Mesothelial cell of epicardium (in vitro differentiated cells): ENCODE data around the gene BUB1B. TPM values are rescaled to one million over a fixed set of nuclear protein-coding genes. Genes with fewer than 3 reads are reported as not detected.

Experiments used
- DNase-seq, 2 experiments: peaks; one replicate each; pipeline ENCODE4 v3.0.0; 2021; ENCODE audit warnings: low spot score in 2 of 2; ENCODE audit not compliant: unreplicated experiment in 2 of 2
- H3K27ac Mint-ChIP-seq: 2 replicates; pipeline ENCODE4 v1.8.0; 2021; ENCODE audit warnings: mixed read lengths
- H3K27me3 Mint-ChIP-seq: 2 replicates; pipeline ENCODE4 v1.8.0; 2021; ENCODE audit warnings: low read depth, mixed read lengths
- H3K36me3 Mint-ChIP-seq: 2 replicates; pipeline ENCODE4 v1.8.0; 2021; ENCODE audit warnings: mixed read lengths
- H3K4me1 Mint-ChIP-seq: 2 replicates; pipeline ENCODE4 v1.8.0; 2021; ENCODE audit warnings: mixed read lengths
- H3K4me3 Mint-ChIP-seq: 2 replicates; pipeline ENCODE4 v1.8.0; 2021; ENCODE audit warnings: mild to moderate bottlenecking, moderate library complexity, mixed read lengths
- H3K9me3 Mint-ChIP-seq: 2 replicates; pipeline ENCODE4 v1.8.0; 2021; ENCODE audit warnings: mixed read lengths
- total RNA-seq: library from RNA; stranded (reverse); gene quantifications from 3 replicates; pipeline ENCODE4 v1.2.1, GENCODE V29; 2021
- TF ChIP-seq, protein P1 (sequence below): fragments of 200-600 bp; sonication (generic); IDR thresholded peaks from one replicate; pipeline ENCODE4 v1.5.0; 2021; ENCODE audit warnings: antibody characterized with exemption; ENCODE audit not compliant: unreplicated experiment

Gene BUB1B
- total RNA-seq, 1 donor from 2014 or later: 35.5 TPM

GRCh38 chr15:40233727-40234577 is 73.1 kb downstream of the BUB1B start:
- H3K4me3 Mint-ChIP-seq: no peak overlapping the region
- H3K36me3 Mint-ChIP-seq: peaks cover 4% of the 10 kb centered on the region
- H3K27me3 Mint-ChIP-seq: peaks cover 4% of the 10 kb centered on the region
- peaks cover 4% of the 10 kb centered on the region for H3K4me1 Mint-ChIP-seq
- no peak for DNase-seq
- TF ChIP-seq, protein P1, sequence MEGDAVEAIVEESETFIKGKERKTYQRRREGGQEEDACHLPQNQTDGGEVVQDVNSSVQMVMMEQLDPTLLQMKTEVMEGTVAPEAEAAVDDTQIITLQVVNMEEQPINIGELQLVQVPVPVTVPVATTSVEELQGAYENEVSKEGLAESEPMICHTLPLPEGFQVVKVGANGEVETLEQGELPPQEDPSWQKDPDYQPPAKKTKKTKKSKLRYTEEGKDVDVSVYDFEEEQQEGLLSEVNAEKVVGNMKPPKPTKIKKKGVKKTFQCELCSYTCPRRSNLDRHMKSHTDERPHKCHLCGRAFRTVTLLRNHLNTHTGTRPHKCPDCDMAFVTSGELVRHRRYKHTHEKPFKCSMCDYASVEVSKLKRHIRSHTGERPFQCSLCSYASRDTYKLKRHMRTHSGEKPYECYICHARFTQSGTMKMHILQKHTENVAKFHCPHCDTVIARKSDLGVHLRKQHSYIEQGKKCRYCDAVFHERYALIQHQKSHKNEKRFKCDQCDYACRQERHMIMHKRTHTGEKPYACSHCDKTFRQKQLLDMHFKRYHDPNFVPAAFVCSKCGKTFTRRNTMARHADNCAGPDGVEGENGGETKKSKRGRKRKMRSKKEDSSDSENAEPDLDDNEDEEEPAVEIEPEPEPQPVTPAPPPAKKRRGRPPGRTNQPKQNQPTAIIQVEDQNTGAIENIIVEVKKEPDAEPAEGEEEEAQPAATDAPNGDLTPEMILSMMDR: no peak
- H3K9me3 Mint-ChIP-seq: no peaks in the 10 kb centered on the region
- no peak overlapping the region for H3K27ac Mint-ChIP-seq

DNA sequence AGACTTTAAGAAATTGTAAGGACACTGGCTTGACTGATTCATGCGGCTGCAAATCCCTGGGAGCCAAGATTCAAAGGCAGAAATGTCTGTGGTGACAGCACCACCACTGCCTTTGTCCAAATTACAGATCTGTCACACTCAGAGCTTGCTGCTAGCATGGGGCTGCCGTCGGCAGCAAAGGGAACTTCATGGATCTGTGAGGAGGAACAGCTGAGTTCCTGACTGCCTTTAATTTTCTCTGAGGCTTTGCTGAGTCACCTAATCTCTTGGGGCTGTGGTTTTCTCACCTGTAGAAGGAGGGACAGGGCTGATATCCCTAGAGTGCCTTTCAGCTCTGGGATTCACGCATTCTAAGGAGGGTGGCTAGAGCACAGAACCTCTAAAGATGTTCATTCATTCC is 73.9 kb downstream of the BUB1B start:
- Mint-ChIP-seq H3K27ac (no peak overlapping the region), H3K9me3 (no peaks in the 10 kb centered on the region), H3K36me3 (peaks cover 1% of the 10 kb centered on the region), H3K4me1 (peaks cover 11% of the 10 kb centered on the region), H3K27me3 (peaks cover 4% of the 10 kb centered on the region), H3K4me3 (no peak overlapping the region)
- TF ChIP-seq, protein P1: no peak
- DNase-seq: no peak

DNA sequence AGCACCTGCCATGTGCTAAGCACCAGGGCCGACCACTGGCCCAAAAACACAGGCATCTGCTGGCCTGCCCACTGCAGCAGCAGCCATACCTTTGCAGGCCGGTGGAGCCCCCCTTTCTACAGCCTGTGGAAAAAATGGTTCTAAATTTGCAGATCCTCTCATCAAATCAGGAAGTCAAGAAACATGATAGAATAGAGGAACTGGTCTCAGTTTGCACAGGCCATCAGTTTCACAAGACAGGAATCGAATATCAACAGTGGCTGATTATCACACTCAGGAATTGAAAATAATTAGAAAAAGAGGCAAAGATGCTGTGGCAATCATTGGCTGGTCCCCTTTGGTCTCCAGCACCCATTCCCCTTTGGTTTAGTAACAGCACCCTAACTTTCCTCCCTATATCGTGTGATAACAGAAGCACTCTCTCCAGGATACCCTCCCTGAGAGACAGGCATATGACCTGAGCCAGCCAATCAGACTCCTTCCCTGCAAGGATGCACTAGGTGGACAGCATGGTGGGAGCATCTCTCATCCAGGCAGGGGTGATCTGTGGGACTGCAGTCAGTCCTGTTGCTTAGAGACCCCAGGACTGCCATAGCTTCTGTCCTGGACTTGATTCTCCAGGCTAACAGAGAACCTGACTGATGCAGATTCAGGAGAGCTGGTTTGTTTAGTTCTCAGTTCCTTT is 74.5 kb downstream of the BUB1B start:
- Mint-ChIP-seq H3K4me1 (peaks cover 16% of the 10 kb centered on the region), H3K36me3 (no peaks in the 10 kb centered on the region), H3K9me3 (no peaks in the 10 kb centered on the region), H3K4me3 (no peak overlapping the region), H3K27me3 (peaks cover 4% of the 10 kb centered on the region), H3K27ac (no peak overlapping the region)
- TF ChIP-seq, protein P1: no peak
- no peak for DNase-seq

GRCh38 chr15:40238532-40239403 is 77.9 kb downstream of the BUB1B start, which contains the start of gene PAK6:
TSS of gene PAK6 (plus strand) at chr15:40239063. CDS start at chr15:40264786, 25,723 bp downstream.
- TF ChIP-seq, protein P1: no peak
- Mint-ChIP-seq H3K27me3 (peaks cover 4% of the 10 kb centered on the region), H3K27ac (peak within 1 kb of the TSS; percentile 57), H3K4me1 (peaks cover 20% of the 10 kb centered on the region), H3K36me3 (no peaks in the 10 kb centered on the region), H3K9me3 (no peaks in the 10 kb centered on the region), H3K4me3 (peak within 1 kb of the TSS; percentile 57)
- DNase-seq: peak in 1 of 2 experiments; percentile 72

DNA sequence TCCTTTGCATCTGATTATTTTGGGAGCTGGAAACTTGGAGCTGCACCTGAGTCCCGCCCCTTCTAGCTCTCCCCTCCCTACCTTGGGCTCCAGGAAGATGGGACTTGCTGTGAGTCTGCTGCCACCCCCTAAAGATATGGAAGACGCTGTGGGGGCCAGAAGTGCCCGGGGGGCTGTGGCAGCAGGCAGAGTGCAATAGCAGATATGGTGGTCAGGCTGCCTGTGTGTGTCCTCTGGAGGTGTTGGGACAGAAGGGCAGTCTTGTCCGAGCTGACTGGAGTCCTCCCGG is 78.5 kb downstream of the BUB1B start:
- Mint-ChIP-seq H3K9me3 (no peaks in the 10 kb centered on the region), H3K4me3 (peak overlapping the region; percentile 57), H3K36me3 (no peaks in the 10 kb centered on the region), H3K27me3 (peaks cover 4% of the 10 kb centered on the region), H3K27ac (peak overlapping the region; percentile 57), H3K4me1 (peaks cover 20% of the 10 kb centered on the region)
- DNase-seq: no peak
- TF ChIP-seq, protein P1: no peak
